Measurements from ENCODE around the gene IMPDH2.
"Not testable (repeated sequence)": the region's sequence is repeated elsewhere in the genome, so short reads cannot be mapped to it uniquely, and the experiment has no call there.

Gene IMPDH2

DNA sequence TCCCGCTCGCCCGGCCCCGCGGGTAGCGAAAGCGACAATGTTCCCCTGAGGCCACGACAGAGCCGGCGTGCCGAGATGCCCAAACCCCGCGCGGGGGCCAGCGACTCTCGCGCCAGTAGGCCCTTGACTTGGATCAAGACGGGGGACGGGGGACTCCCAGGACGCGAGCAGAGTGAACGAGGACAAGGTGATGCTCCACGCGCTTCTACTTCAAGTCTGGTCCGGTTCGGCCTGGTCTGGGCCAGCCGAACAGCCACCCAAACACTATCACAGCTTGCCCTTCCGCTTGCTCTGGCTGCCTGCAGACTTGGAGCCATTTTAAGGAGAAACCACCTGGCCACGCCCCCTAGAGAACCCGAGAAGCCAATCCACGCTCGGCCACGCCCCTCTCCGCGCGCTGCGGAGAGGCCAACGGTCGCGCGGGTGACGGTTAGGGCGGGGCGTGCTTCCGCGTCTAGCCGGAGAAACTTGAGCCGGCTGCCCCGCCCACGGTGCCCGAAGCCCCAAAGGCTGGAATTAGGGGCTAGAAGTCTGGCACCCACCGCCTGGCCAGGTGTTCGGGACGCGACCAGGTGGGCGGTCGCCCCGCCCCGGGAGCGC, 7.9 kb downstream of the IMPDH2 start:
- peak; percentile 97 to 99 for DNase-seq (ENCODE audit: low read depth in 2 of 2)

DNA sequence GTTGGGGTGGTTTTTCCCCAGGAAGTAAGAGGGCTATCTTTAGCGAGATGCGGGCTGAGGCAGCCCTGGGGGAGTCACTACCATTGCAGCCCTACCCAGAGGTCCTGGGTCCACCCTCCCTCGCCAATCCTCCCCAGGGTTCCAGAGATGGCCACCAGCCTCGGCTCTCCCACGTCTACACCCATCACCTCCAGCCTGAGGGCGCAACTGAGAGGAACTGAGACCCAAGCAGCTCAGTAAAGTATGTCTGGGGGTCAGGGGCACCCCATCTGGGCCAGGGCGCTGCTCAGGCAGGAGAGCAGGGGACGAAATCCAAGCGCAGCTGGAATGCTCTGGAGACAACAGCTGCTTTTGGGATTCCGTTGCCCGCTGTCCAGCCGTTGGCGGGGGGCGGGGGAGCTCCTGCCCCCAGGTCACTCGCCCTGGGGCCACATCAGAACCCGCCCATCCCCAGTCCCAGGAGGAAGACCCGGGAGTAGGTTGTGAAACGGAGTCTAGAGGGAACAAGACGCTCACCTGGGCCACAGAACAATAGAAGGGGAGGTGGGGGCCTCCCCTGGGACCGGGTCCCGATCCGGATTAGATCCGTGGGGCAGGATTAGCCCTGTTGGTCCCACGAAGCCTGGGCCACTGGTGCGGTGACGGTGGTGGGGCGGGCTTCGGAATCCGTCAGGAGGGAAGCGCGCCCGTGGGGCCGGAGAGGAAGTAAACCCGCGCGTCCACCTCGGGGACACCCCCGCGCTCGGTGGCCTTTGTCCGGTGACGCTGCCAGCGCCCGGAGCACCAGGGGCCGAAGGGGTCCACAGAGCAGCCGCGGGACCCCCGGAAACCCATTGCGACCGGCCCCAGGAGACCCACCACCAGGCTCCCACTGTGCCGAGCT, 8.6 kb downstream of the IMPDH2 start:
- DNase-seq (ENCODE audit: low read depth in 2 of 2): no peak

DNA sequence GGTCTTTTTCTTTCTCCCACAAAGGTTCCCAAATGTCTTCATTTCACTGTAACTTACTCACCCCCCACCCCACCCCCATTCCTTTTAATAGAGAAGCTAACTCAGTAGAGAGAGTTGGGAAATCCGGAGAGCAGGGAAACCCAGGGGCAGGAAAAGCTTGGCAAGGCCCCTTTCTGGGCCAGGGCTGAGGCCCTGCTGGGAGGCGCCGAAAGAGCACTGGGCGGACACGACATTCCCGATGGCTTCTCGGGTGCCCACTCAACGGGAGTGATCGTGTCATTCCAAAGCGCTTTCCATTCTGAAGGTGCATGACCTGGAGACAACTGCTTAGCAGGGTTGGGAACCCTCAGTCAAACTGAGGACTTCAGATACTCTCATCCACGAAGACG, 9.3 kb downstream of the IMPDH2 start:
- DNase-seq (ENCODE audit: low read depth in 2 of 2): no peak

DNA sequence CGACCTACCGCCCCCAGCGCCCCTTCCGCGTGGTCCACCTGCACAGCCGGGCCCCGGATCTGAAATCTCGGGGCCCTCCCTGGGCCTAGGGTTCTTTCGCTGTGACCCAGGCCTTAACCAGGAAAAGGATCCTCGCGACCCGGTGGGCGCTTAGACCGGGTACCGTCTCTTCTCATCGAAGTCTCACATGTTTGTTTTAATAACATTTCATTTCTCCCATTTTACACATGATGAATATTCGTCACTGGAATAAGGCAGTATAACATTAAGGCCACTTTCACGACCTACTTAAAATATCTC, 10.5 kb downstream of the IMPDH2 start:
- DNase-seq (ENCODE audit: low read depth in 2 of 2): no peak

DNA sequence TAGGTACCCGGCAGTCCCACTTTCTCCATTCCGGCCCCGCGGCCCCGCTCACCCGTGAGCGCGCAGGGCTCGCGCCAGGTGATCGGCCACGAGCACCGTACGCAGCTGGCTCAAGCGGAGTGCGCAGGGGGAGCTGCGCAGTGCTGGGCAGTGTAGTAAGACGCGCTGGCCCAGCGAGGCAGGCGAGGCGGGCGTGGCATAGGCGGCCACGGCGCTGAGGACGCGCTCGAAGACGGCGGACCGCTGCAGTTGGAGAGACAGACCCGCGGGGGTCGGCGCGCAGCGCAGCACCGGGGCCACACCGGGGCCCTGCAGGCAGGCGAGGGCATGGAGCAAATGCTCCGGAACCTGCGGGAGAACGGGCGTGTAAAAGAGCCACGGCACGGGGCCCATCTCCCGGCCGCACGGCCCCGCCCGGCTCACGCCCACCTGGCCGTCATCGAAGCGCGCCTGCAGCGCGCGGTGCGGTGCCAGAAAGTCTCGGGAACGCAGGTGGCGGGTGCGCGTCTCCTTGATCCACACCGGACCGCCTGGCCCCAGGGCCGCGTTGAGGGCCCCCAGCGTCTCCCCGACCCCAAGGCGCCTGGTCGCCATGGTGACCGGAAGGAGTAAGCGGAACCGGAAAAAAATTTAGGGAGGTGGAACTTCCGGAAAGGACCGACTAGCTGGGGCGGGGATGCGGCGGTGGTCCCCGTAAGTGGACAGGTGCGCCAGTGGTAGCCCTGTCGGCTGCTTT, 11.1 kb downstream of the IMPDH2 start, which contains the start of gene DALRD3:
Gene DALRD3, minus strand, starts transcription at position 610 of the 736 bp plus-strand sequence. Its CDS starts 16 bp downstream, at position 594.
- DNase-seq (ENCODE audit: low read depth in 2 of 2): peak in 1 of 2 donors; percentile 53

DNA sequence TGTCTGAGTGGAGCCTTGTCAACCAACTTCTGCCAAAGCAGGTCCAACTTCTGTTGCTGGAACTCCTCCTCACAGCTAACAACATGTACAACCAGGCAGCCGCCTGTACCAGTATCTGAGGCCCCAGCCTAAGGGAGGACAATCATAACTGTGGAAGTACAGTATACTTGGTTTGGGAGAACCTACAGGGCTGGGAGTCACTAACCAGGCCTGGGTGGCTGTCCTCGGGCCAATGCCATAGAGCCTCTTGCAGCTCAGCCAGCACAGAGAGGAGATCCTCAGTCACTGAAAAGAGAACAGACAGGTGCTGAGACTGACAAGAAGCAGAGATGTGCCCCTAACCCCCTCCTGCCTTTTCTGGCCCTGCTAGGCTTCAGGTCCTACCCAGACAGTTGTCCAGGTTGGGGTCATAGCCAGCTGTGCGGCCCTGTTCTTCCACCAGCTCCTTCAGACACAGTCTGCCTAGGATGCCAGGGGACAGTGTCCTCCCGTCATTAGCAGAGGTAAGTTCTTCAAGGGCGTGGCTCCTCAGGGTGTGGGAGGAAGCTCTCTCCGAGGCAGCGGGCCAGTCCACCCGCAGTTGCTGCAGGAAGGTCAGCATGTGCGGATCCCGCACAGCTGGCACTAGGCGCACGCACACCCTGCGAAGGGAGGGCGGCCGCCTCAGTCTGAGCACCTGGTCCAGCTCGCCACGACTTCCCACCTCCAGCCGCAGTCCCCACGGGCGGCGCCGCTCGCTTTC, 11.8 kb downstream of the IMPDH2 start:
- no peak for DNase-seq (ENCODE audit: low read depth in 2 of 2)

DNA sequence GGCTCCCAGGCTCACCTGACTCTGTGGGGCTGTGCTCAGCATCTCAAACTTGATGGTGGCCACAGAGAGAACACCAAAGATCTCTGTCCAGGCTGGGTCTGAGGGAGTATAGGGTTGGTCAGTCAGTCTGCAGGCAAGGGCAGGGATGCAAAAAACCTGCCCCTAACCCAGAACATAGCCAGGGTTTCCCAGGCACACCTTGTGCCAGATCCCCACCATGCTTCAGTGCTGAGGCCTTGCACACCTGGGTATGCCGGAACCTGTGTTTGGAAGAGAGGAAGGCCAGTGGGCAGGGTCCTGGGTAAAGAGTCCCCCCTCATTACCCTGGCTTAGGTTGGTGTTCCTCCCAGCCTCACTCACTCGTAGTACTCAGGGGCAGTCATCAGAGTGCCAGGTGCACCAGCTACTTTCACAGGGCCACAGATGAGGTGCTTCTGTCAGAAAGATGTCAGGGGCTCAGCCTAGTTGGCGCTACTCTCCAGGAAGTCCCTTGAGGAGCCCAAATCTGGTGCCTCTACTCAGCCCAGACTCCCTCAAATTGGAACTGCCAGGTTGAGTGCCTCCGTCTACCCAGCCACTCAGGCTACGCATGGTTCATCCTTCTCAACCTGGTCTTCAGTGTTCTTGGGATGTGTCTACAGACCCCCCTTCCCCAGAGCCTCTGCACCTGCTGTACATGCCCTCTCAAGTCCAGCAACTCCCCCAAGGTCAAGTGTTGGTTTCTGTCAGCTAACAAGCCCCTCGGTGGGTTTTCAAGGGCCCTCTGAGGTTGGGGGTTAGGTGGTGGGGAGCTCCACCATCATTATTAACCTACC, 12.6 kb downstream of the IMPDH2 start:
- DNase-seq (ENCODE audit: low read depth in 2 of 2): no peak

DNA sequence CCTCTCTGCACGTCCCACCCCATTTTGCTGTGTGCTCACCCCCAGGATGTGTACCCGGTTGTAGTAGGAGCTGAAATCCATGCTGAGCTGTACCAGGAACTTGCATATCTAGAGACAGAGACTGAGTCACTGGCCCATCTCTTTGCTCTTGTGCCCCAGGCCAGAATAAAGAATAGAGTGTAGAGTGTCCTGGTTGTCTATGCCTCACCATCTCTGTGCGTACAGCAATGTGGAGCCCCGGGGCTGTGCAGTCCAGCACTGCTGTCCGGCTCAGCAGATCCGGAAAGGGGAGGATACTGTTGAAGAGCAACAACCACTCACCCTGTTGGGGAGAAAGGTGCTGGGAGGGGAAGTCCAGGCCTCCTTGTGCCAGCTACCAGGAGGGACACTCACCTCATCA, 13.4 kb downstream of the IMPDH2 start:
- no peak for DNase-seq (ENCODE audit: low read depth in 2 of 2)

DNA sequence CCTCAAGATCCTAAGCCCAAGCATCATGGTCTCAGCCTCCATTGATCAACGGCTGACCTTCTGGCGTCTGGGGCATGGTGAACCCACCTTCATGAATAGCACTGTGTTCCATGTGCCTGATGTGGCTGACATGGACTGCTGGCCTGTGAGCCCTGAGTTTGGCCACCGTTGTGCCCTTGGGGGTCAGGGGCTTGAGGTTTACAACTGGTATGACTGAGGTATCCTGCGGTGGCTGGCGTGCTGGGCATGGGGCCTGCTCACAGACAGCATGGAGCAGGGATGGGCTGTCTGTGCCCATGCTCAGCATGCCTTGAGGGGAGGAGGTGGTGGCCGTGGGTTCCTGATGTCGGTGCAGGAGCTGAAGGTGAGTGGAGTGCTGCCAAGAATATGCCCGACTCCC, 14.1 kb downstream of the IMPDH2 start:
- no peak for DNase-seq (ENCODE audit: low read depth in 2 of 2)

DNA sequence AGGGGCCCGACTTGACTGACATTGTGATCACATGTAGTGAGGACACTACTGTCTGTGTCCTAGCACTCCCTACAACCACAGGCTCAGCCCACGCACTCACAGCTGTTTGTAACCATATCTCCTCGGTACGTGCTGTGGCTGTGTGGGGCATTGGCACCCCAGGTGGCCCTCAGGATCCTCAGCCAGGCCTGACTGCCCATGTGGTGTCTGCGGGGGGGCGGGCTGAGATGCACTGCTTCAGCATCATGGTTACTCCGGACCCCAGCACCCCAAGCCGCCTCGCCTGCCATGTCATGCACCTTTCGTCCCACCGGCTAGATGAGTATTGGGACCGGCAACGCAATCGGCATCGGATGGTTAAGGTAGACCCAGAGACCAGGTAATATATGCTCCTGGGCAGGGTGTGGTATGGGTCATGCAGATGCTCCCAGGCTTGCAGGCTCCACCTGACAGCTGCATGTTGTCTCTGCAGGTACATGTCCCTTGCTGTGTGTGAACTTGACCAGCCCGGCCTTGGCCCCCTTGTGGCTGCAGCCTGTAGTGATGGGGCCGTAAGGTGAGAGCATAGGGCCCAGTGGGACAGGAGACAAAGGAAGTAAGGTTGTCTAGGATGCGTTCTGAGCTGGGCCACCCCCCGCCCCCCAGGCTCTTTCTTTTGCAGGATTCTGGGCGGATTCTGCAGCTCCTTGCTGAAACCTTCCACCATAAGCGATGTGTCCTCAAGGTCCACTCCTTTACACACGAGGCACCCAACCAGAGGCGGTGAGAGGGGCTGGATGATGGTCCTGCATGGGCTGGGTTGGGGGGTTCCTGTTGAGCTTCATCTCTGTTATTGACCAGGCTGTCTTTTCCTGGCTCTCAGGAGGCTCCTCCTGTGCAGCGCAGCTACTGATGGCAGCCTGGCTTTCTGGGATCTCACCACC, 15.2 kb downstream of the IMPDH2 start:
- no peak for DNase-seq (ENCODE audit: low read depth in 2 of 2)

DNA sequence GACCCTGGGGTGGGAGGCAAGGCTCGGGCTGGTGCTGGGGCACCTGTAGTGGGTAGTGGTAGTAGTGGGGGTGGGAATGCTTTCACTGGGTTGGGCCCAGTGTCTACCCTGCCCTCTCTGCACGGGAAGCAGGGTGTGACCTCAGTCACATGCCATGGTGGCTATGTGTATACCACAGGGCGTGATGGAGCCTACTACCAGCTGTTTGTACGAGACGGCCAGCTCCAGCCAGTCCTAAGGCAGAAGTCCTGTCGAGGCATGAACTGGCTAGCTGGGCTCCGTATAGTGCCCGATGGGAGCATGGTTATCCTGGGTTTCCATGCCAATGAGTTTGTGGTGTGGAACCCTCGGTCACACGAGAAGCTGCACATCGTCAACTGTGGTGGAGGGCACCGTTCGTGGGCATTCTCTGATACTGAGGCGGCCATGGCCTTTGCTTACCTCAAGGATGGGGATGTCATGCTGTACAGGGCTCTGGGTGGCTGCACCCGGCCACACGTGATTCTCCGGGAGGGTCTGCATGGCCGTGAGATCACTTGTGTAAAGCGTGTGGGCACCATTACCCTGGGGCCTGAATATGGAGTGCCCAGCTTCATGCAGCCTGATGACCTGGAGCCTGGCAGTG, 16.0 kb downstream of the IMPDH2 start:
- DNase-seq (ENCODE audit: low read depth in 2 of 2): no peak

DNA sequence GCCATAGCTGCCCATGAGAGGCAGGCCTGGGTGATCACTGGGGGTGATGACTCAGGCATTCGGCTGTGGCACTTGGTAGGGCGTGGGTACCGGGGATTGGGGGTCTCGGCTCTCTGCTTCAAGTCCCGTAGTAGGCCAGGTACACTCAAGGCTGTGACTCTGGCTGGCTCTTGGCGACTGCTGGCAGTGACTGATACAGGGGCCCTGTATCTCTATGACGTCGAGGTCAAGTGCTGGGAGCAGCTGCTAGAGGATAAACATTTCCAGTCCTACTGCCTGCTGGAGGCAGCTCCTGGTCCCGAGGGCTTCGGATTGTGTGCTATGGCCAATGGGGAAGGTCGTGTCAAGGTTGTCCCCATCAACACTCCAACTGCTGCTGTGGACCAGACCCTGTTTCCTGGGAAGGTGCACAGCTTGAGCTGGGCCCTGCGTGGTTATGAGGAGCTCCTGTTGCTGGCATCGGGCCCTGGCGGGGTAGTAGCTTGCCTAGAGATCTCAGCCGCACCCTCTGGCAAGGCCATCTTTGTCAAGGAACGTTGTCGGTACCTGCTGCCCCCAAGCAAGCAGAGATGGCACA, 16.7 kb downstream of the IMPDH2 start:
- no peak for DNase-seq (ENCODE audit: low read depth in 2 of 2)

DNA sequence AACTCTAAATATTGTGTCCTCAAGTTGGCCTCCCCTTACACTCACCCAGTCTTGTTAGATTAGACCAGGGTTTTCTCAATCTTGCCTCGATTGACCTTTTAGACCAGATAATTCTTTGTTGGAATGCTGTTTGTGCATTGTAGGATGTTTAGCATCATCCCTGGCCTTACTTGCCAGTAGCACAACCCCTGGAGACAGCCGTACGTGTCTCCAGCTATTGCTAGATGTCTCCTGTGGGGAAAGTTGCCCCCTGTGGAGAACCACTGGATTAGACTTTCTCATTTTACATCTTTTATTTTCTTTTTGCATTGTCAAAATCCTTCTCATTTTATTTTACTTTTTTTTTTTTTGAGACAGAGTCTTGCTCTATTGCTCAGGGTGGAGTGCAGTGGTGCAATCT, 19.8 kb downstream of the IMPDH2 start:
- DNase-seq (ENCODE audit: low read depth in 2 of 2): no peak

DNA sequence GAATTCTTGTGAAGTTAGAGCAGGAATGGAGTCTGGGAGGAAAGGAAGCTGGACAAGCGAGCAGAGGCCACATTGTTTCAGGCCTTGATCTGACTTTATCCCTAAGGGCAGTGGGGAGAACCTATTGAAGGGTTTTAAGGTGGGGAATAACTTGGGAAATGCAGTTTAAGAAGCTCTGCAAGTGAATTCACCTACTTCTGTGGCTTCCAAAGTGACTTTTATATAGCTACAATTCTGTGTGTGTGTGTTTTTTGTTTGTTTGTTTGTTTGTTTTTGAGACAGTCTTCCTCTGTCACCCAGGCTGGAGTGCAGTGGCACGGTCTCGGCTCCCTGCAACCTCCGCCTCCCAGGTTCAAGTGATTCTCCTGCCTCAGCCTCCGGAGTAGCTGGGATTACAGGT, 20.6 kb downstream of the IMPDH2 start:
- DNase-seq (ENCODE audit: low read depth in 2 of 2): not testable (repeated sequence)

DNA sequence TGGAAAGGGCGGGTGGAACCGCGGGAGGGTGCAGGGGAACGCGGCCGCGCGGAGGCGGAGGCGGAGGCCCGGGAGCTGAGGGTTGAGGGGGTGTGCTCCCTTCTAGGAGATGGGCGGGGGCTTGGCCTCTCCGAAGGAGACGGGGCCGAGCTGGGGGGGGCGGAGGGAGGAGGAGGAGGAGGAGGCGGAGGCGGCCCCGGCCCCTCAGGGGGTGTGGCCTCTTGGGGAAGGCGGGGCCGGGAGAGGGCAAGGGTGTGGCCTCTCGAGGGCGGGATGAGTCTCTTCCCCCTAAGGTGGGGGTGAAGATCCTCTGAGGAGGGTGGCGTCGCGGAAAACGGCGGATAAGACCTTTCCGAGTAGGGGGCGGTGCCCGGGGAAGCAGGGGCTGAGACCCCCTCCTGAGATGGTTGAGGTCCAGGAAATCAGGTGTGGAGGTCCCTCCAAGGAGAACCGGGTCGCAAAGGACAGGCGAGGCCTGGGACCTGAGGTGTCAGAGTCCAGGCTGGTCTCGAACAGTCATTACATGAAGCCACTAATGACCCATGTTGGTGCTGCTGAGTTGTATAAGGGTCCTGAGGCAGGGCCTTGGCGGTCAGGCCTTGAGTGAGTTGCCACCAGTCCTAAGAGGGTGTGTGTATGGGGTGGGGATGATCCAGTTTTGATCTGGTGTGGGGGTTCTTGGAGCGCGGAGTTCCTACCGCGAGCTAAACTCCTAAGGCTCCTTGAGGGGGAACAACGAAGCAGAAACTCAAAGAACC, 21.2 kb downstream of the IMPDH2 start:
- DNase-seq (ENCODE audit: low read depth in 2 of 2): peak; percentile 87 to 91

DNA sequence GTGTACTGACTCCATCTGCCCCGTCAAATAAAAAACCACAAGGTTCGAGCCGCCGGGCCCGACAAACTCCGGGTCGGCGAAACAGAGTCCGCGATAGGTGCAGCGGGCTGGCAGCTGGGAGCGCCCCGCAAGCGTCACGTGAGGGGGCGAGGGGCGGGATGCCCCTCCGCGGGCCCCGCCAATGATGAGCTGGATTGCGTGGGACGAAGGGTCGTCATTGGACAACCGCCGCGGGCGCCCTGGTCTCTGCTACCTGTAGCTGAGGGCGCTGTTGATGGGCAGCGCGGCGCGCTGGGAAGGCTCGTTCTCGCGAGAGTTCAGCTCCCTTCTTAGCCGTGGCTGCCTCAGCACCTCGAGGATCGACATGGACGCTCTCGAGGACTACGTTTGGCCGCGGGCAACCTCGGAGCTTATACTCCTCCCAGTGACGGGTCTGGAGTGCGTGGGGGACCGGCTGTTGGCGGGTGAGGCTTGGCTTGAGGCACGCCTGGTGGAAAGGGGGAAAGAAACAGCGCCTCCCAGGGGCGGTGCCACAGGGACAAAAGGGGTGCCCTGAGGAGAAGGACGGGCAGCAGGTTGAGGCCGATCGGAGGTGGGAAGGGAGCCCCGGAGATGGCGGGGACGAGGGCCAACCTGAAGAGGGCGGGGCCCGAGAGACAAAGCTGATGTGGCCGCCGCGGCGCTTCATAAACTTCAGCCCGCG, 22.0 kb downstream of the IMPDH2 start, which contains the start of gene WDR6:
Gene WDR6, plus strand, starts transcription at position 324 of the 703 bp plus-strand sequence. Its CDS starts 41 bp downstream, at position 365.
- DNase-seq (ENCODE audit: low read depth in 2 of 2): peak; percentile 91 to 92

DNA sequence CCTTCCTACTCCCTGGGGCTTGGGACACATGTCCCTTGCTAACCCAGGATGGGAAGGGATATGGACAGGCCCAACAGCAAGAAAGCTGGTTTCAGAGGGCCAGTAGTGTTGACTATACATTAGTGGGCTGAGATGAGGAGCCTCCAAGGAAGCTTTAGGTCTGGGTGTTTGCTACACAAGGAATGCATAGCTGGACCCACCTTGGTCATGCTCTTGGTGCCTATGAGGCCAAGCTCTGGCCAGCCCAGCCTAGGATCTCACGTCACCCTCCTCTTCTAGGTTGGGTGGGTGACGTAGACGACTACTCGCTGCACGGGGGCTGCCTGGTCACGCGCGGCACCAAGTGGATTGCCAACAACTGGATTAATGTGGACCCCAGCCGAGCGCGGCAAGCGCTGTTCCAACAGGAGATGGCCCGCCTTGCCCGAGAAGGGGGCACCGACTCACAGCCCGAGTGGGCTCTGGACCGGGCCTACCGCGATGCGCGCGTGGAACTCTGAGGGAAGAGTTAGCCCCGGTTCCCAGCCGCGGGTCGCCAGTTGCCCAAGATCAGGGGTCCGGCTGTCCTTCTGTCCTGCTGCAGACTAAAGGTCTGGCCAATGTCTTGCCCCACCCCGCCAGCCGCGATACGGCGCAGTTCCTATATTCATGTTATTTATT, 22.7 kb downstream of the IMPDH2 start:
- DNase-seq (ENCODE audit: low read depth in 2 of 2): no peak
